ENCODE results near the gene YWHAE.
"Not testable (repeated sequence)": the region's sequence is repeated elsewhere in the genome, so short reads cannot be mapped to it uniquely, and the experiment has no call there.

GRCh38 chr17:1378476-1378860 lies 21.6 kb downstream of the YWHAE start:
- not testable (repeated sequence) for TF ChIP-seq POLR2A (IDR thresholded peaks at IDR 0.05; ENCODE audit: low read depth, low read length); TAF1 (IDR thresholded peaks at IDR 0.05; ENCODE audit: low read depth, low read length); POLR2AphosphoS5 (IDR thresholded peaks at IDR 0.05; ENCODE audit: low read depth, low read length); PAX5 (IDR thresholded peaks at IDR 0.05; ENCODE audit: insufficient read depth, low read length, severe bottlenecking); POU2F2 (IDR thresholded peaks at IDR 0.05; ENCODE audit: low read depth, low read length)

All from GM12891 (cell line).